ENCODE results near the gene ASTN2.
"Not testable (repeated sequence)": the region's sequence is repeated elsewhere in the genome, so short reads cannot be mapped to it uniquely, and the experiment has no call there.

Gene ASTN2

DNA sequence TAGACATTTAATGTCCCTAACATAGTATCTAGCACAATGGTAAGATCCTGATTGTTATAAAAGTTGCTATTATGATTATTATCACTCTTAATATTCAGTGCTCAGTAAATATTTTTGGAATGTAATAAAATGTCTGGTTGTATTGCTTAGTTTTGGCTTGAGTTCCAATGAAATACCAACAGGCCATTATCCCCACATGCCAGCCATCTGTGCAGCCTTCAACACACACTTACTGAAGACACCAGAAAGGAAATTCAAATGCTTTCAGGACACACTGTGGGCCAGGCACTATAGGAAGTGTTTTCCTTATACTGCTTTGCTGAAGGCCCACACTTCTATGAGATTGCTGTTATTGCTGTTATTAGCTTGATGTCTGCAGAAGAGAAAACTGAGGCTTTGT, 570.2 kb downstream of the ASTN2 start:
- H3K9me3 ChIP-seq (ENCODE audit: control insufficient read depth, insufficient read depth, low read length), result no peaks in the 10 kb centered on the region
- no peak for TF ChIP-seq CTCF (IDR thresholded peaks at IDR 0.05; ENCODE audit: low read depth, low read length, poor library complexity, severe bottlenecking)
- TF ChIP-seq EZH2phosphoT487 (IDR thresholded peaks at IDR 0.05; ENCODE audit: borderline replicate concordance, low read length), result no peak
- no peaks in the 10 kb centered on the region for H3K27me3 ChIP-seq (ENCODE audit: control insufficient read depth, low read length)
- H3K4me3 ChIP-seq (ENCODE audit: low read length), result no peak overlapping the region
- no peaks in the 10 kb centered on the region for H3K79me2 ChIP-seq (ENCODE audit: control insufficient read depth, low read length)
- H3K27ac ChIP-seq (ENCODE audit: low read depth, low read length), result no peak overlapping the region
- no peaks in the 10 kb centered on the region for H3K36me3 ChIP-seq (ENCODE audit: control insufficient read depth, low read length)
- H3K9me2 ChIP-seq (replicated peaks; ENCODE audit: control insufficient read depth, low read length), result no peaks in the 10 kb centered on the region
- H4K20me1 ChIP-seq (ENCODE audit: control insufficient read depth, insufficient read depth, low read depth, low read length), result no peaks in the 10 kb centered on the region
- H3K4me2 ChIP-seq (ENCODE audit: low read length), result no peak overlapping the region
- H3F3A ChIP-seq (ENCODE audit: control insufficient read depth, insufficient read depth), result no peaks in the 10 kb centered on the region
- H3K4me1 ChIP-seq (ENCODE audit: control insufficient read depth, low read length), result no peaks in the 10 kb centered on the region

- Histone ChIP-seq H3K4me2 (ENCODE audit: low read length) (no peak overlapping the region), H3K4me1 (ENCODE audit: control insufficient read depth, low read length) (no peaks in the 10 kb centered on the region), H3K79me2 (ENCODE audit: control insufficient read depth, low read length) (no peaks in the 10 kb centered on the region), H3K27me3 (ENCODE audit: control insufficient read depth, low read length) (no peaks in the 10 kb centered on the region), H4K20me1 (ENCODE audit: control insufficient read depth, insufficient read depth, low read depth, low read length) (no peaks in the 10 kb centered on the region), H3K36me3 (ENCODE audit: control insufficient read depth, low read length) (no peaks in the 10 kb centered on the region), H3K4me3 (ENCODE audit: low read length) (no peak overlapping the region), H3K9me3 (ENCODE audit: control insufficient read depth, insufficient read depth, low read length) (no peaks in the 10 kb centered on the region), H3F3A (ENCODE audit: control insufficient read depth, insufficient read depth) (no peaks in the 10 kb centered on the region), H3K9me2 (replicated peaks; ENCODE audit: control insufficient read depth, low read length) (no peaks in the 10 kb centered on the region), H3K27ac (ENCODE audit: low read depth, low read length) (no peak overlapping the region)
- TF ChIP-seq CTCF (IDR thresholded peaks at IDR 0.05; ENCODE audit: low read depth, low read length, poor library complexity, severe bottlenecking) (no peak), EZH2phosphoT487 (IDR thresholded peaks at IDR 0.05; ENCODE audit: borderline replicate concordance, low read length) (no peak)
Observed at GRCh38 chr9:116843863-116844620, 570.8 kb downstream of the ASTN2 start.

GRCh38 chr9:116842658-116843057, 572.2 kb downstream of the ASTN2 start:
- H3K27me3 ChIP-seq (ENCODE audit: control insufficient read depth, low read length), result no peaks in the 10 kb centered on the region
- no peaks in the 10 kb centered on the region for H3K79me2 ChIP-seq (ENCODE audit: control insufficient read depth, low read length)
- no peaks in the 10 kb centered on the region for H3K4me1 ChIP-seq (ENCODE audit: control insufficient read depth, low read length)
- no peaks in the 10 kb centered on the region for H4K20me1 ChIP-seq (ENCODE audit: control insufficient read depth, insufficient read depth, low read depth, low read length)
- H3K27ac ChIP-seq (ENCODE audit: low read depth, low read length), result no peak overlapping the region
- H3K4me2 ChIP-seq (ENCODE audit: low read length), result no peak overlapping the region
- no peak for TF ChIP-seq CTCF (IDR thresholded peaks at IDR 0.05; ENCODE audit: low read depth, low read length, poor library complexity, severe bottlenecking)
- TF ChIP-seq EZH2phosphoT487 (IDR thresholded peaks at IDR 0.05; ENCODE audit: borderline replicate concordance, low read length), result no peak
- no peaks in the 10 kb centered on the region for H3F3A ChIP-seq (ENCODE audit: control insufficient read depth, insufficient read depth)
- H3K4me3 ChIP-seq (ENCODE audit: low read length), result no peak overlapping the region
- no peaks in the 10 kb centered on the region for H3K9me3 ChIP-seq (ENCODE audit: control insufficient read depth, insufficient read depth, low read length)
- no peaks in the 10 kb centered on the region for H3K9me2 ChIP-seq (replicated peaks; ENCODE audit: control insufficient read depth, low read length)
- H3K36me3 ChIP-seq (ENCODE audit: control insufficient read depth, low read length), result no peaks in the 10 kb centered on the region

- H4K20me1 ChIP-seq (ENCODE audit: control insufficient read depth, insufficient read depth, low read depth, low read length); H3K27ac ChIP-seq (ENCODE audit: low read depth, low read length); H3K9me3 ChIP-seq (ENCODE audit: control insufficient read depth, insufficient read depth, low read length); H3K27me3 ChIP-seq (ENCODE audit: control insufficient read depth, low read length); H3F3A ChIP-seq (ENCODE audit: control insufficient read depth, insufficient read depth); H3K4me3 ChIP-seq (ENCODE audit: low read length); H3K9me2 ChIP-seq (replicated peaks; ENCODE audit: control insufficient read depth, low read length); H3K4me1 ChIP-seq (ENCODE audit: control insufficient read depth, low read length); H3K36me3 ChIP-seq (ENCODE audit: control insufficient read depth, low read length); H3K79me2 ChIP-seq (ENCODE audit: control insufficient read depth, low read length); H3K4me2 ChIP-seq (ENCODE audit: low read length): not testable (repeated sequence)
Observed at GRCh38 chr9:116838468-116838867, 576.4 kb downstream of the ASTN2 start.

Measured in DOHH2 (cell line).